ENCODE results near the gene TGFB2.

- TF ChIP-seq CTCF (IDR thresholded peaks at IDR 0.05), result no peak
- no peak for TF ChIP-seq ZBTB43 (CRISPR knock-in tag; IDR thresholded peaks at IDR 0.05)
- no peak for TF ChIP-seq TEAD4 (CRISPR knock-in tag; IDR thresholded peaks at IDR 0.05)
- TF ChIP-seq USF1 (CRISPR knock-in tag; IDR thresholded peaks at IDR 0.05), result no peak
- no peak for TF ChIP-seq ATF1 (CRISPR knock-in tag; IDR thresholded peaks at IDR 0.05)
- no peak for TF ChIP-seq CREM (CRISPR knock-in tag; IDR thresholded peaks at IDR 0.05)
- no peak for TF ChIP-seq CBFB (CRISPR knock-in tag; IDR thresholded peaks at IDR 0.05; ENCODE audit: low read depth)
- TF ChIP-seq MAX (CRISPR knock-in tag; IDR thresholded peaks at IDR 0.05), result no peak
- no peak for TF ChIP-seq ATF6 (CRISPR knock-in tag; IDR thresholded peaks at IDR 0.05)
- no peak for TF ChIP-seq MLX (CRISPR knock-in tag; IDR thresholded peaks at IDR 0.05)
- TF ChIP-seq ATF3 (CRISPR knock-in tag; conservative IDR thresholded peaks at IDR 0.05), result no peak
Measured at GRCh38 chr1:218365226-218365999, 20.3 kb downstream of the TGFB2 start.

All from WTC11 (cell line).